Endothelial cell of umbilical vein (primary cell): Measurements from ENCODE around the gene LIG4.

Experiments used
- CTCF ChIP-seq, 2 donors: IDR thresholded peaks; 1 replicate in 1 of 2; 2 replicates in 1 of 2; pipeline ENCODE4 v1.5.1; 2011; ENCODE audit warnings: low read length in 2 of 2, mild to moderate bottlenecking in 2 of 2, moderate library complexity in 2 of 2, control low read depth in 1 of 2, inconsistent platforms in 1 of 2, low read depth in 1 of 2; ENCODE audit not compliant: insufficient read depth in 1 of 2; ENCODE audit errors: extremely low read depth in 1 of 2
- EZH2 ChIP-seq: IDR thresholded peaks from 2 replicates; pipeline ENCODE4 v1.6.1; 2012; ENCODE audit warnings: borderline replicate concordance, low read depth, mild to moderate bottlenecking, moderate library complexity, low read length, inconsistent platforms; ENCODE audit not compliant: severe bottlenecking
- FOS ChIP-seq: IDR thresholded peaks from 2 replicates; pipeline ENCODE4 v1.6.1; 2011; ENCODE audit warnings: mild to moderate bottlenecking, low read length, moderate library complexity, borderline replicate concordance; ENCODE audit not compliant: insufficient read depth
- GATA2 ChIP-seq: IDR thresholded peaks from 2 replicates; pipeline ENCODE4 v1.7.0; 2011; ENCODE audit warnings: low read depth, mild to moderate bottlenecking, moderate library complexity, mixed read lengths, low read length; ENCODE audit not compliant: insufficient read length, insufficient read depth
- JUN ChIP-seq: IDR thresholded peaks from 2 replicates; pipeline ENCODE4 v1.6.1; 2011; ENCODE audit warnings: borderline replicate concordance, low read depth; ENCODE audit not compliant: insufficient read length, insufficient read depth
- MAX ChIP-seq: IDR thresholded peaks from 2 replicates; pipeline ENCODE4 v1.6.1; 2011; ENCODE audit not compliant: insufficient read depth, insufficient read length
- MYC ChIP-seq: IDR thresholded peaks from one replicate; pipeline ENCODE4 v1.6.1; 2011; ENCODE audit warnings: mild to moderate bottlenecking, low read depth, low read length
- POLR2A ChIP-seq: IDR thresholded peaks from 2 replicates; pipeline ENCODE4 v1.6.1; 2012; ENCODE audit warnings: low read depth, mild to moderate bottlenecking, control low read depth, low read length
- POLR2AphosphoS5 ChIP-seq: IDR thresholded peaks from 2 replicates; pipeline ENCODE4 v1.6.1; 2012; ENCODE audit warnings: low read depth, mild to moderate bottlenecking, control low read depth, low read length, moderate library complexity; ENCODE audit not compliant: insufficient read depth

- TF ChIP-seq EZH2, result no peak
- no peak for TF ChIP-seq POLR2A
- TF ChIP-seq CTCF (IDR thresholded peaks at IDR 0.05; ENCODE audit: extremely low read depth in 1 of 2, insufficient read depth in 1 of 2, low read depth in 1 of 2, low read length in 2 of 2), result no peak
- no peak for TF ChIP-seq MAX
- no peak for TF ChIP-seq MYC
- no peak for TF ChIP-seq POLR2AphosphoS5
- no peak for TF ChIP-seq FOS
- no peak for TF ChIP-seq JUN
- TF ChIP-seq GATA2, result no peak
Observed at GRCh38 chr13:108210551-108210950, 4.8 kb downstream of the LIG4 start.
